ENCODE results near the gene VGLL4. TPM values are rescaled to one million over a fixed set of nuclear protein-coding genes. Genes with fewer than 3 reads are reported as not detected.

The VGLL4 gene
- total RNA-seq, 1 experiment from 2014 or later: 51.3 TPM

DNA sequence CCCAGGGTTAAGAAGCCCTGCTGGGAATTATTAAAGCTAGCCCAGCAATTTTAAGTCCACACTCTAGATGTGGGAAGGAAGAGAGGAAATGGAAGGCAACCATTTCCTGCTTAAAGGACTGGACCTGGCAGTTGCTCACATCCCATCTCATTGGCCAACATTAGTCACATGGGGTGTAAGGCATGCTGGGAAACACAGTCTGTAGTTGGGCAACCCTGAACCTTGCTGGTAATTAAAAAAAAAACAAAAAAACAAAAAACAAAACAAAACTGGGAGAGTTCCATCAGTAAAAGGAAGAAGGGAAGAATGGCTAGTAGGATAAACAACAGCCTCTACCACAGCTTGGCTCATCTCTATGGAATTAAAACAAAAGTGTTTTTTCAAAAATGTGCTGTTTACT is 136.0 kb downstream of the VGLL4 start:
- no peak for DNase-seq (ENCODE audit: low spot score)

Other genes starting within 250 kb of the VGLL4 start
- gene TAMM41, start 203.0 kb upstream of the VGLL4 start, total RNA-seq (2014; rRNA removed; shearing (Covaris generic)): 9.8 and 11.0 TPM in 2 replicates